Measurements from ENCODE around the gene YEATS2.

The YEATS2 gene

DNA sequence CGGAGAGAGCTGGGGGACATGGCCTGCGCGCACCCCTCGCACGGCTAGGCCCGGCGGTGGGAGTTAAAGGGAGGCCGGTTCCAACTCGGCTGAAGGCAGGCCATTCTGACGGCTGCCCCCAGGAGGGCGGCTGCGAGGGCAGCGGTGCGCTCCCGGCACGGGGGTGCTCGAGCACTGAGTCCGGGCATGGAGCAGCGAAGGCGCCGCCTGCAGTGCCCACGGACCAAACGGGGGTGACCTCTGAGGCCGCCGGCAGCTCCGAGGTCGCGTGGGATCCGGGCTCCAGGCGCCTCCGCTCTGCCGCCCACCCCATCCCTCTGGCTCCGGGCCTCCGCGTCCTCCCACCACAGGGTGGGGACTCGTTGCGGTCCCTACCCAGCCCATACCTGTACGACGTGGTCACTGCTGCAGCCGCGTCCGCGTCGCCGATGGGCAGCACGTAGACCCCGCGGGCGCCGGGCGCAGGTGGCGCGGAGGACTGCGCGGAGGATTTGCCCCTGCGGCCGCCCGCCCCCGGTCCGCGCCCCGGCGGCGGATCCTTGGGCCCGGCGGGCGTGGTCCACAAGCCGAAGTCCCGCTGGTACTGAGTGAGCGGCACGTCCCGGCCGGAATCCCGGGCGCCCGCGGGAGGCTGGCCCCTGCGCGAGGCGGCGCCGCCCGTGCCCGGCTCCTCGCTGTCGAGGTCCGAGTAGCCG, 127.3 kb downstream of the YEATS2 start:
- H3K4me3 ChIP-seq (ENCODE audit: low read length) = peak overlapping the region; percentile 61
- H3K79me2 ChIP-seq (ENCODE audit: low read length) = no peaks in the 10 kb centered on the region
- H2AFZ ChIP-seq (ENCODE audit: low read depth, low read length) = no peak overlapping the region
- H3K36me3 ChIP-seq (replicated peaks; ENCODE audit: low read depth, low read length) = peaks cover 7% of the 10 kb centered on the region
- H3K27me3 ChIP-seq (ENCODE audit: low read depth, low read length) = 0 out of 2 replicates have a peak, but pooled peaks cover 3% of the 10 kb centered on the region
- no peak overlapping the region for H3K27ac ChIP-seq (ENCODE audit: low read length)
- no peak overlapping the region for H3K9ac ChIP-seq (ENCODE audit: low read length)
- H3K9me3 ChIP-seq (ENCODE audit: insufficient read depth, low read length) = no peaks in the 10 kb centered on the region
- peaks cover 3% of the 10 kb centered on the region; the same call in 1 of the 2 replicates for H3K4me1 ChIP-seq (ENCODE audit: low read length)
- peak overlapping the region; percentile 37 for H3K4me2 ChIP-seq (ENCODE audit: low read length)
- no peaks in the 10 kb centered on the region for H4K20me1 ChIP-seq (ENCODE audit: insufficient read depth, low read length)
- no peak for TF ChIP-seq EZH2phosphoT487 (IDR thresholded peaks at IDR 0.05; ENCODE audit: low read depth)
- TF ChIP-seq, protein P1, sequence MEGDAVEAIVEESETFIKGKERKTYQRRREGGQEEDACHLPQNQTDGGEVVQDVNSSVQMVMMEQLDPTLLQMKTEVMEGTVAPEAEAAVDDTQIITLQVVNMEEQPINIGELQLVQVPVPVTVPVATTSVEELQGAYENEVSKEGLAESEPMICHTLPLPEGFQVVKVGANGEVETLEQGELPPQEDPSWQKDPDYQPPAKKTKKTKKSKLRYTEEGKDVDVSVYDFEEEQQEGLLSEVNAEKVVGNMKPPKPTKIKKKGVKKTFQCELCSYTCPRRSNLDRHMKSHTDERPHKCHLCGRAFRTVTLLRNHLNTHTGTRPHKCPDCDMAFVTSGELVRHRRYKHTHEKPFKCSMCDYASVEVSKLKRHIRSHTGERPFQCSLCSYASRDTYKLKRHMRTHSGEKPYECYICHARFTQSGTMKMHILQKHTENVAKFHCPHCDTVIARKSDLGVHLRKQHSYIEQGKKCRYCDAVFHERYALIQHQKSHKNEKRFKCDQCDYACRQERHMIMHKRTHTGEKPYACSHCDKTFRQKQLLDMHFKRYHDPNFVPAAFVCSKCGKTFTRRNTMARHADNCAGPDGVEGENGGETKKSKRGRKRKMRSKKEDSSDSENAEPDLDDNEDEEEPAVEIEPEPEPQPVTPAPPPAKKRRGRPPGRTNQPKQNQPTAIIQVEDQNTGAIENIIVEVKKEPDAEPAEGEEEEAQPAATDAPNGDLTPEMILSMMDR (IDR thresholded peaks at IDR 0.05; ENCODE audit: low read depth, low read length) = no peak

DNA sequence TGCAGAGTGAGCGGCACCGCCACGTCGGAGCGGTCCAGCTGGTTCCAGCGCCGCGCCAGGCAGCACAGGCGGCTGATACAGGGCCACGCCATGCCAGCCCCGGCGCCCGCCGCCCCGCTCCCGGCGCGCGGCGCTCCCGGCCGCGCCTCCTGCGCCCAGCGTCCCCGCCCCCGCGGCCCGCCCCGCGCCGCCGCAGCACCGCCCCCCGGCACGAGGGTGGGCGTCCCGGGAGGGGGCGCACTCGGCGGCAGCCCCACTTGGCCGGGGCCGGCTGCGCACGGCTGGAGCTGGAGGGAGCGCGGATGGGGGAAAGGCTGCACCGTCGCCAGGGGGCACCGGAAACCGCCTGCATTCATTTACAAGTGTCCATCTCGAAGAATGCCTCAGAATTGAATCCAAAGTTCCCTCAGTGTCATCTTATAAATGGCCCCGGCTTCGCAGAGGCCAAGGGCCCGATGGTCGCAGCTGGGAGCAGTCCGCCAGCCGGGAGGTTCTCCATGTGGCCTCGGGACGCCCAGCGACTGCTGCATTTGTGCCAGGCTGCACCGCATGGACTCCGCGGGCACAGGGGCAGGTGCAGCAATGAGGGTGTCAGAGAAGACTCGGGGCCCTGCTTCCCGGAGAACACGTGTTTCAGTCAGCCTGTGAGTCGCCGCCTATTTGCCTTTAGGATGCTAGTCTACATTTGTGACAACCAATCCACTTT, 128.0 kb downstream of the YEATS2 start, which contains the start of gene MAP6D1:
TSS of gene MAP6D1 (minus strand) at position 122 of the 706 bp plus-strand sequence. CDS start at position 92, 30 bp downstream.
- H3K4me1 ChIP-seq (ENCODE audit: low read length) = peaks cover 3% of the 10 kb centered on the region; the same call in 1 of the 2 replicates
- H3K27ac ChIP-seq (ENCODE audit: low read length) = no peak within 1 kb of the TSS

DNA sequence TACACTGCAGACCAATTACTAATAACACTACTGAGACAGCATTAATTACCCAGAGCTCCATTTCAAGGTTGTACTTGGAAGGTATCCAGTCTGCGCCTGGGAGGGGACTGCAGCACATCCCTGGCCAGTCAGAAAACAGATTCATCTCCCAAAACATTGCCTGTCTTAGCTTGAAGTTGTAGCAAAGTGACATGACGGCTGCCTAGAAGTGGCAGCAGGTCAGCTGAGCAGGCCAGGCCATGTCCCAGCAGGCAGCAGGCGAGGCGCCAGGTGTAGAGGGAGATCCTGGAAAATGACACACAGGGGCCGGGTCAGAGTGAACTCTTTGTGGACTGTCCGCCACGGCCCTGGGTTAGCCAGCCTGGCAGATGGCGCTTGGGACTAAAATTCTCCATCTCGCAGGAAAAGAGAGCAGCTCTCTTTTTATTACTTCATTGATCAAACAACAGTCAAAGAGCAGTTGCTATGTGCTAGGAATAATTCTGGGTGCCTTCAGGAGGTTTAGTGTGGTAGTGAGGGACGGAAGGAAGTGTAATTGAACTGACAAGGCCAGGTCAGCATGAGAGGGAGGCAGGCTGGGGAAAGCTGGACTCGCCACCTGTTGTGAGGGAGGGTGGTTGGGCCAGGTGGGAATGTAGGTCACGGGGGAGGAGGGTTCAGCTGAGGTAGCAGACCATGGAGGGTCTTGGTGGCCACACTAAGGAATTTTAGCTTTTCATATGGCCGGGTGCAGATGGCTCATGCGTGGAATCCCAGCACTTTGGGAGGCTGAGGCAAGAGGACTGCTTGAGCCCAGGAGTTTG, 129.1 kb downstream of the YEATS2 start:
- no peak overlapping the region for H3K4me2 ChIP-seq (ENCODE audit: low read length)
- H3K9me3 ChIP-seq (ENCODE audit: insufficient read depth, low read length) = no peaks in the 10 kb centered on the region
- H3K9ac ChIP-seq (ENCODE audit: low read length) = no peak overlapping the region
- H3K4me1 ChIP-seq (ENCODE audit: low read length) = peaks cover 3% of the 10 kb centered on the region; the same call in 1 of the 2 replicates
- no peaks in the 10 kb centered on the region for H4K20me1 ChIP-seq (ENCODE audit: insufficient read depth, low read length)
- no peaks in the 10 kb centered on the region for H3K79me2 ChIP-seq (ENCODE audit: low read length)
- no peak overlapping the region for H3K4me3 ChIP-seq (ENCODE audit: low read length)
- H3K36me3 ChIP-seq (replicated peaks; ENCODE audit: low read depth, low read length) = peaks cover 11% of the 10 kb centered on the region
- no peak overlapping the region for H2AFZ ChIP-seq (ENCODE audit: low read depth, low read length)
- H3K27ac ChIP-seq (ENCODE audit: low read length) = no peak overlapping the region
- 0 out of 2 replicates have a peak, but pooled peaks cover 3% of the 10 kb centered on the region for H3K27me3 ChIP-seq (ENCODE audit: low read depth, low read length)
- no peak for TF ChIP-seq EZH2phosphoT487 (IDR thresholded peaks at IDR 0.05; ENCODE audit: low read depth)
- TF ChIP-seq, protein P1 (IDR thresholded peaks at IDR 0.05; ENCODE audit: low read depth, low read length) = no peak

More for the DNA sequence above, 128.0 kb downstream of the YEATS2 start, which contains the start of gene MAP6D1:
- H3K9me3 ChIP-seq (ENCODE audit: insufficient read depth, low read length) = no peaks in the 10 kb centered on the region
- no peaks in the 10 kb centered on the region for H3K79me2 ChIP-seq (ENCODE audit: low read length)
- peaks cover 8% of the 10 kb centered on the region for H3K36me3 ChIP-seq (replicated peaks; ENCODE audit: low read depth, low read length)
- H2AFZ ChIP-seq (ENCODE audit: low read depth, low read length) = no peak within 1 kb of the TSS
- H3K27me3 ChIP-seq (ENCODE audit: low read depth, low read length) = 0 out of 2 replicates have a peak, but pooled peaks cover 3% of the 10 kb centered on the region
- peak within 1 kb of the TSS; percentile 37 for H3K4me2 ChIP-seq (ENCODE audit: low read length)
- no peak within 1 kb of the TSS for H3K9ac ChIP-seq (ENCODE audit: low read length)
- no peaks in the 10 kb centered on the region for H4K20me1 ChIP-seq (ENCODE audit: insufficient read depth, low read length)
- peak within 1 kb of the TSS; percentile 61 for H3K4me3 ChIP-seq (ENCODE audit: low read length)
- no peak for TF ChIP-seq EZH2phosphoT487 (IDR thresholded peaks at IDR 0.05; ENCODE audit: low read depth)
- TF ChIP-seq, protein P1 (IDR thresholded peaks at IDR 0.05; ENCODE audit: low read depth, low read length) = no peak

Data from OCI-LY3 (cell line).